ENCODE data around the gene ACTA2.

DNA sequence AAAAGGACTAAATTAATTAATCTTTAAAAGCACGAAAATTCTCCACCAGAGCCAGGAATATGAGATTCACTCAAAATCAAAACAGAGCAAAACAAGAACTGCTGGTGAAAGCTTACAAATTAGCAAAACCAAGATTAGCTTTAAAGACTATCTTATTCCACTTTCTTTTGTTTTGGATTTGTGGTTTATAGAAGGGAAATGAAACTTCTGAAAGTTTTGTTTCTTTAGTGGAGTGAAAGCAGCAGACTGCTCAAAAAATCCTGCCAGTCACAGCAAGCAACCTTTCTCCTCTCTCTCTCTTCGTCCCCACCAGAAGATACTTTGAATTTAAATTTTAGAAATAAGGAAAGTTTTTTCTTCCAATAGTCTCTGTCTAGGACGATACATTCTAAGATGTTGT is 7.8 kb downstream of the ACTA2 start:
- TF ChIP-seq, protein P1, sequence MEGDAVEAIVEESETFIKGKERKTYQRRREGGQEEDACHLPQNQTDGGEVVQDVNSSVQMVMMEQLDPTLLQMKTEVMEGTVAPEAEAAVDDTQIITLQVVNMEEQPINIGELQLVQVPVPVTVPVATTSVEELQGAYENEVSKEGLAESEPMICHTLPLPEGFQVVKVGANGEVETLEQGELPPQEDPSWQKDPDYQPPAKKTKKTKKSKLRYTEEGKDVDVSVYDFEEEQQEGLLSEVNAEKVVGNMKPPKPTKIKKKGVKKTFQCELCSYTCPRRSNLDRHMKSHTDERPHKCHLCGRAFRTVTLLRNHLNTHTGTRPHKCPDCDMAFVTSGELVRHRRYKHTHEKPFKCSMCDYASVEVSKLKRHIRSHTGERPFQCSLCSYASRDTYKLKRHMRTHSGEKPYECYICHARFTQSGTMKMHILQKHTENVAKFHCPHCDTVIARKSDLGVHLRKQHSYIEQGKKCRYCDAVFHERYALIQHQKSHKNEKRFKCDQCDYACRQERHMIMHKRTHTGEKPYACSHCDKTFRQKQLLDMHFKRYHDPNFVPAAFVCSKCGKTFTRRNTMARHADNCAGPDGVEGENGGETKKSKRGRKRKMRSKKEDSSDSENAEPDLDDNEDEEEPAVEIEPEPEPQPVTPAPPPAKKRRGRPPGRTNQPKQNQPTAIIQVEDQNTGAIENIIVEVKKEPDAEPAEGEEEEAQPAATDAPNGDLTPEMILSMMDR (IDR thresholded peaks at IDR 0.05; ENCODE audit: insufficient read depth, low read length, poor library complexity, severe bottlenecking), result no peak
- TF ChIP-seq EZH2phosphoT487 (conservative IDR thresholded peaks at IDR 0.05; ENCODE audit: low read length), result no peak
